Measurements from ENCODE around the gene ZMYM1.

DNA sequence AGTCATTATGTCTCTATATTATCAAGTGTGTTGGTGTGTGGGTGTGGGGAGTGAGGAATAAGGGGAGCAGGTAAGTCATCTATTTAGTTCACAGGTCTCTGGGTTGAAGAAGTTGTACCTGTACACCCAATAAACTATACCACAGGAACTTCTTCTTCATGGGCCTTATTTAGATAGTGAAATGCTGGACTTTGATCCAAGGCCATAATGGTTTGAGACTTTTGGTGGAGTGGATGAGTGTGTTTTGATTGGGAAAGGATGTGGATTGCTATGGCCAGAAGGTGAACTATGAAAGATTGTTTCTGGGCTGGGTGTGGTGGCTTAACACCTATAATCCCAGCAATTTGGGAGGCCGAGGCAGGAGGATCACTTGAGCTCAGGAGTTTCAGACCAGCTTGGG is 40.5 kb upstream of the ZMYM1 start:
- TF ChIP-seq, protein P1, sequence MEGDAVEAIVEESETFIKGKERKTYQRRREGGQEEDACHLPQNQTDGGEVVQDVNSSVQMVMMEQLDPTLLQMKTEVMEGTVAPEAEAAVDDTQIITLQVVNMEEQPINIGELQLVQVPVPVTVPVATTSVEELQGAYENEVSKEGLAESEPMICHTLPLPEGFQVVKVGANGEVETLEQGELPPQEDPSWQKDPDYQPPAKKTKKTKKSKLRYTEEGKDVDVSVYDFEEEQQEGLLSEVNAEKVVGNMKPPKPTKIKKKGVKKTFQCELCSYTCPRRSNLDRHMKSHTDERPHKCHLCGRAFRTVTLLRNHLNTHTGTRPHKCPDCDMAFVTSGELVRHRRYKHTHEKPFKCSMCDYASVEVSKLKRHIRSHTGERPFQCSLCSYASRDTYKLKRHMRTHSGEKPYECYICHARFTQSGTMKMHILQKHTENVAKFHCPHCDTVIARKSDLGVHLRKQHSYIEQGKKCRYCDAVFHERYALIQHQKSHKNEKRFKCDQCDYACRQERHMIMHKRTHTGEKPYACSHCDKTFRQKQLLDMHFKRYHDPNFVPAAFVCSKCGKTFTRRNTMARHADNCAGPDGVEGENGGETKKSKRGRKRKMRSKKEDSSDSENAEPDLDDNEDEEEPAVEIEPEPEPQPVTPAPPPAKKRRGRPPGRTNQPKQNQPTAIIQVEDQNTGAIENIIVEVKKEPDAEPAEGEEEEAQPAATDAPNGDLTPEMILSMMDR (IDR thresholded peaks at IDR 0.05; ENCODE audit: control extremely low read depth in 1 of 3, insufficient read depth in 1 of 3, low read depth in 1 of 3, low read length in 3 of 3): no peak
- TF ChIP-seq RXRA (IDR thresholded peaks at IDR 0.05; ENCODE audit: insufficient read depth, low read depth, low read length): no peak
